ENCODE data around the gene APOBEC3H.

- TF ChIP-seq, protein P1, sequence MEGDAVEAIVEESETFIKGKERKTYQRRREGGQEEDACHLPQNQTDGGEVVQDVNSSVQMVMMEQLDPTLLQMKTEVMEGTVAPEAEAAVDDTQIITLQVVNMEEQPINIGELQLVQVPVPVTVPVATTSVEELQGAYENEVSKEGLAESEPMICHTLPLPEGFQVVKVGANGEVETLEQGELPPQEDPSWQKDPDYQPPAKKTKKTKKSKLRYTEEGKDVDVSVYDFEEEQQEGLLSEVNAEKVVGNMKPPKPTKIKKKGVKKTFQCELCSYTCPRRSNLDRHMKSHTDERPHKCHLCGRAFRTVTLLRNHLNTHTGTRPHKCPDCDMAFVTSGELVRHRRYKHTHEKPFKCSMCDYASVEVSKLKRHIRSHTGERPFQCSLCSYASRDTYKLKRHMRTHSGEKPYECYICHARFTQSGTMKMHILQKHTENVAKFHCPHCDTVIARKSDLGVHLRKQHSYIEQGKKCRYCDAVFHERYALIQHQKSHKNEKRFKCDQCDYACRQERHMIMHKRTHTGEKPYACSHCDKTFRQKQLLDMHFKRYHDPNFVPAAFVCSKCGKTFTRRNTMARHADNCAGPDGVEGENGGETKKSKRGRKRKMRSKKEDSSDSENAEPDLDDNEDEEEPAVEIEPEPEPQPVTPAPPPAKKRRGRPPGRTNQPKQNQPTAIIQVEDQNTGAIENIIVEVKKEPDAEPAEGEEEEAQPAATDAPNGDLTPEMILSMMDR (IDR thresholded peaks at IDR 0.05): no peak
- no peak for TF ChIP-seq POLR2A (IDR thresholded peaks at IDR 0.05)
Measured at GRCh38 chr22:39103431-39103830, 6.4 kb downstream of the APOBEC3H start.

Data from adrenal gland (tissue), 5 donors.